Effector CD8-positive, alpha-beta T cell (primary cell): ENCODE measurements around the gene XRCC1.
"Not testable (repeated sequence)": the region's sequence is repeated elsewhere in the genome, so short reads cannot be mapped to it uniquely, and the experiment has no call there.

Source experiments
- DNase-seq: peaks from one replicate; lab custom pipeline; 2025; lab: John Stamatoyannopoulos, UW

Gene XRCC1

DNA sequence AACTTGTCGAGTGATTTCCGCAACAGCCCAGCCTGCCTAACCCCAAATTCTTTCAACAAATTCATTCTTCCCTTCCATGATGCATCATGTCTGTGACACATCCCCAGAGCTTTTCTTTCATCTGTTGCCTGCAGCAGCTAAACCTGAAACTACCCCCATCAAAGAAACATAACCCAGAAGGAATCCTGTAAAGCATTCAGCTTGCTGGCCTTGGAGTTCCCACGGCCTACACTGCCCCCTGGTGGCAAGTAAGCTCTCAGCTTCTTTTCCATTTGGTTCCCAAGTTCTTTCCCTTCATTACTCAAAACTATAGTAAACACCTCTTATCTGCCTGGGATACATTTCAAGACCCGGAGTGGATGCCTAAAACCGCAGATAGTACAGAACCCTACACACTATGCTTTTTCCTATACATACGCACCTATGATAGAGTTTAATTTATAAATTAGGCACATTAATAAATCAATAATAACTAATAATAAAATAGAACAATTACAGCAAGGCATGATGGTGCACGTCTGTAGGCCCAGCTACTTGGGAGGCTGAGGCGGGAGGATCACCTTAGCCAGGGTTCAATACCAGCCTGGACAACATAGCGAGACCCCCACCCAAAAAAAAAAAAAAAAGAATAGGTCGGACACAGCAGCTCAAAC lies 55.8 kb downstream of the XRCC1 start:
- DNase-seq, result peak; percentile 73

DNA sequence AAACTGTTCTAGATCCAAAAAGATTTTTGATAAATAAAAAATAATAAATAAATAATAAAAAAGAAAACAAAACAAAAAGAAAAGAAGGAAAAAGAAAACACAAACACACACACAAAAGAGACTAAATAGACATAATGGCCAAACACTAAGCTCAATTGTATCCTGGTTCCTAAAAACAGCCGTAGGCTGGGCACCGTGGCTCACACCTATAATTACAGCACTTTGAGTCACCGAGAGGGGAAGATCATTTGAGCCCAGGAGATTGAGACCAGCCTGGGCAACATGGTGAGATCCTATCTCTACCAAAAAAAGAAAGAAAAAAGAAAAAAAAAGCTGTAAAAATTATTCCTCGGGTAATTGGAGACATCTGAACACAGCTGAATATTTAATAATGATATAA lies 57.3 kb downstream of the XRCC1 start:
- DNase-seq, result no peak

DNA sequence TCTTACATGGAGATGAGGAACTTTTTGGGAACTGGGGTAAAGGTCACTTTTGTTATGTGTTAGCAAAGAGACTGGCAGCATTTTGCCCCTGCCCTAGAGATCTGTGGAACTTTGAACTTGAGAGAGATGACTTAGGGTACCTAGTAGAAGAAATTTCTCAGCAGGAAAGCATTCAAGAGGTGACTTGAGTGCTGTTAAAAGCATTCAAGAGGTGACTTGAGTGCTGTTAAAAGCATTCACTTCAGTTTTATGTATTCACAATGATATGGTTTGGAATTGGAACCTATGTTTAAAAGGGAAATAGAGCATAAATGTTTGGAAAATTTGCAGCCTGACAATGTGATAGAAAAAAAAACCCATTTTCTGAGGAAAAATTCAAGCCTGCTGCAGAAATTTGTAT lies 62.9 kb downstream of the XRCC1 start:
- DNase-seq, result not testable (repeated sequence)

GRCh38 chr19:43511324-43511723 lies 64.0 kb downstream of the XRCC1 start:
- no peak for DNase-seq

DNA sequence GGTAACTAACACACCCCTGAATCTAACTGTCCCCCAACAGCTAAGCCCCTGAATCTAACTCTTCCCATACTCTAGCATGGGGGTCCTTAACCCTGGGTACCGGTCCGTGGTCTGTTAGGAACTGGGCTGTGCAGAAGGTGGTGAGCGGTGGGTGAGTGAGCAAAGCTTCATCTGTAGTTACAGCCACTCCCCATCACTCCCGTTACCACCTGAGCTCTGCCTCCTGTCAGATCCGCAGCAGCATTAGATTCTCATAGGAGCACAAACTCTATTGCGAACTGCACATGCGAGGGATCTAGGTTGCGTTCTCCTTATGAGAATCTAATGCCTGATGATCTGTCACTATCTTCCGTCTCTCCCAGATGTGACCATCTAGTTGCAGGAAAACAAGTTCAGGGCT lies 64.6 kb downstream of the XRCC1 start:
- DNase-seq, result no peak

GRCh38 chr19:43507880-43508279 lies 67.4 kb downstream of the XRCC1 start:
- no peak for DNase-seq

GRCh38 chr19:43506629-43507028 lies 68.7 kb downstream of the XRCC1 start:
- DNase-seq, result no peak

GRCh38 chr19:43505941-43506340 lies 69.4 kb downstream of the XRCC1 start:
- DNase-seq, result no peak

DNA sequence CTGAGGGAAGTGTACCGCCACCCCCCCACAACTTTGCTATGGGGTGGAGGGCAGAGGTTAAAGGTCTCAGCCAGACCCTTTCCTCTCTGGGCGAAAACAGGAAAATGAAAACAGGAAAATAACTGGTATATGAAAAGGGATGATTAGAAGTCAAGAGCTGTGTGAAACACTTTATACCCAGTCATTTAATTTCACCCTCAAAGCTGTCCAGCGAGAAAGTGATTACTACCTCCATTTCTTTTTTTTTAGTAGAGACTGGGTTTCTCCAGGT lies 70.2 kb downstream of the XRCC1 start:
- DNase-seq, result no peak

DNA sequence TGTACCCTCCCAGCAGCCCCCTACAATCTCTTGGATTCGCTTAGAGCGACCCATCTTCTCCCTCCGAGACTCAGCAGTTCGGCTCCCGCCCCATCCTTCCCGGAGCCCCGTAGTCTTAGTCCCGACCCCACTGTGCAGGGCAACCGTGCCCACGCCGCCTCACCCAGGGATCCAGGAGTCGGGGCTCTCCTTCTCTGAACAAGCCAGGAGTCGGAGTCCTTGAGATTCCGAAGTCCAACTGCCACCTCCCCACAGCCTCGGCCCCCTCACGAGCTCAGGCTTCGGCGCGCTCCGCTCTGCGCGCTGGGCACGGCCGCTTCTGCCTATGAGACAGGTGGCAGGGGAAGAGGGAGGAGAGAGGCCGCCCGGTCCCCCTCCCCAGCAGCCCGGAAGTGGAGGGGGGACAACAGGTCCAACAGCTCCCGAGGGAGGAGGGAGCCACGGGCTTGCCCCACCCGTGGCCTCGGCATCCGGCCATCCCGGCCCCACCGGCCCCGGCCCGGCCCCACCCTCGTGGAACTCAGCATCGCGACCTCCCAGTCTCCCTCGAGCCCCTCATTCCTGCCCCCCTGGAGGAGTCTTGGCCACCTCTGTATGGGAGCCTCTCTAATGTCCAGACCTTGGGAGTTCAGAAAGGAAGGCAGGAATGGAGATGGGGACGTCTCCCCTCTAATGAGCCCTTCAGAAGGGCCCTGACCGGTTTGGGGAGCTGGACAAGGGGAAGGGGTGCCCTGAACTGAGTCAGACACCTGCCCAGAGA lies 70.7 kb downstream of the XRCC1 start, which contains the start of gene PHLDB3:
Gene PHLDB3, minus strand, starts transcription at position 321 of the 760 bp plus-strand sequence. CDS start 628 bp downstream, outside the sequence.
- DNase-seq, result peak; percentile 38

GRCh38 chr19:43503501-43504425 lies 71.6 kb downstream of the XRCC1 start:
- DNase-seq, result peak; percentile 98

DNA sequence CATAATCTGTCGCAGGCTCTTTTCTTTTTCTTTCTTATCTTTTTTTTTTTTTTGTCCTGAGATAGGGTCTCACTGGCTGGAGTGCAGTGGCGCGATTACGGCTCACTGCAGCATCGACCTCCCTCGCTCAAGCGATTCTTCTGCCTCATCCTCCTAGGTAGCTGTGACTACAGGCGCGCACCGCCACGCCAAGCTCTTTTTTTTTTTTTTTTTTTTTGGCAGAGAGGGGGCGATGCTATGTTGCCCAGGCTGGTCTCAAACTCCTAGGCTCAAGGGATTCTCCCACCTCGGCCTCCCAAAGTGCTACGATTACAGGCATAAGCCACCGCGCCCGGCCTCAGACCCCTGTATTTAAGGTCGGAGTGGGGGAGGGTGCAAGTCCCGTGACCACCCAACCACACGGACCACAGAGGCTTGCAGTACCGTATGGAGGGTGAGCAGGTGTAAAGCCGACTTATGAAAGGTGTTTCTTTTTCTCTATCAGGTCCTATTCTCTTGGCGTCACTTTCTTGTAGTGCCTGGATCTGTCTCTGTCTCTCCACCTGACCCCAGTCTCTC lies 72.8 kb downstream of the XRCC1 start:
- no peak for DNase-seq

- DNase-seq, result no peak
Measured at GRCh38 chr19:43501661-43502418, 73.5 kb downstream of the XRCC1 start.

DNA sequence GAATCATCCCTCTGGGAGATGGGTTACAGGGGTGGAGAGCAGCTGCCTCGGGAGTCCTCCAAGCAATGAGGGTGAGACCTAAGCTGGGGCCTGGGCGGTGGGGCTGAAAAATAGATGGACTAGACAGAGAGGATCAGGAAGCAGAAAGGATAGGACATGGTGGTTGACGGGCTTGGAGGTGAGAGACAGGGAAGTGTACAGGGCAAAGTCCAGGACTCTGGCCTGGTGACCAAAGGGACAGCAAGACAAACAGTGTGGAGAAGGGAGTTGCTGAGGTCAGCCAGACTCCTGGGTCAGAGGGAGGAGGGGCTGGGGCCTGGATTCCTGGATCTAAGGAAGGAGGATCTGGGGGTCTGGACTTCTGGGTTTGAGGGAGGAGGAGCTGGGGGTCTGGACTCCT lies 76.3 kb downstream of the XRCC1 start:
- no peak for DNase-seq

DNA sequence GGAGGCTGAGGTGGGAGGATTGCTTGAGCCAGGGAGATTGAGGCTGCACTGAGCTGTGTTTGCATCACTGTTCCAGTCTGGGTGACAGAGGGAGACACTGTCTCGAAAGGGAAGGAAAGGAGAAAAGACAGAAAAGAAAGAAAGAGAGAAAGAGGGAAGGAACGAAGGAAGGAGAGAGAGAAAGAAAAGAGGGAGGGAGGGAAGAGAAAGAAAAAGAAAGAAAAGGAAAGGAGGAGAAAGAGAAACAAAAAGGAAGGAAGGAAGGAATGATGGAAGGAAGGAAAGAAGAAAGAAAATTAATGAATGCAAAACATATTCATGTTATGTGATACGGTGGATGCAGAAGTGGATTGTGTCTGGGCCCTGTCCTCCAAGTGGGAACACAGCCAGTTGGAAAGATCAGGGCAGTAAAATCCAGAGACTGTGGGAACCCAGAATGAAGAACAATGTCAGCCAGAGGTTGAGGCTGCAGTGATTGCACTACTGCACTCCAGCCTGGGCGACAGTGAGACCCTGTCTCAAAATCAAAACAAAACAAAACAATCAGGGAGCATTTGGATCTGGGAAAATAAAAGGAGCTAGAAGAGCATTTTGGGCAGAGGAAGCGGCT lies 77.0 kb downstream of the XRCC1 start:
- DNase-seq, result no peak

- DNase-seq, result no peak
Measured at GRCh38 chr19:43496960-43497359, 78.4 kb downstream of the XRCC1 start.

DNA sequence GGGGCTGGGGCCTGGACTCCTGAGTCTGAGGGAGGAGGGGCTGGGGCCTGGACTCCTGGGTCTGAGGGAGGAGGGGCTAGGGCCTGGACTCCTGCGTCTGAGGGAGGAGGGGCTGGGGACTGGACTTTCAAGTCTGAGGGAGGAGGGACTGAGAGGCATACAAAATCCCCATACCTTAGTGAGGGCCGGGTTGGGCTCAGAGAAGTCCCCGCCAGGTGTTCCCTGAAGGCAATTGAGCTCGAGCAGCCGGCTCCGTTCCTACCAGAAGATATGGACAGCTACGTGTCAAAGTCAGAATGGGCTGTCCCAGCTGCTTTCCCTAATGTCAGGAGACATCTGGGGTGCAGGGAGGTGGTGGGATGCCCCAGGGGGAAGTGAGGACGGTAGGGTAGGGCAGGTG lies 80.2 kb downstream of the XRCC1 start:
- DNase-seq, result no peak
